SK-MEL-5 (cell line): ENCODE results near the gene CSF3R. TPM values are rescaled to one million over a fixed set of nuclear protein-coding genes. Genes with fewer than 3 reads are reported as not detected.
"Not testable (repeated sequence)": the region's sequence is repeated elsewhere in the genome, so short reads cannot be mapped to it uniquely, and the experiment has no call there.

Experiments used
- DNase-seq: peaks from one replicate; pipeline ENCODE4 v3.0.0-alpha.2; 2016; ENCODE audit warnings: low read depth, low spot score
- in situ Hi-C: cut with HindIII; loops from 2 replicates; pipeline ENCODE4 v1.10.0; 2016; ENCODE audit warnings: low sequenced_read_pairs, high pct_unique_total_duplicates, low pct_unique_long_range_greater_than_20kb
- total RNA-seq: library from RNA; depleted of rRNA; stranded (reverse); fragments of >200 nt; shearing (Covaris generic); gene quantifications from 2 replicates; pipeline ENCODE4 v1.2.3, GENCODE V29; 2014

Gene CSF3R
- total RNA-seq, 1 experiment from 2014 or later = not detected

DNA sequence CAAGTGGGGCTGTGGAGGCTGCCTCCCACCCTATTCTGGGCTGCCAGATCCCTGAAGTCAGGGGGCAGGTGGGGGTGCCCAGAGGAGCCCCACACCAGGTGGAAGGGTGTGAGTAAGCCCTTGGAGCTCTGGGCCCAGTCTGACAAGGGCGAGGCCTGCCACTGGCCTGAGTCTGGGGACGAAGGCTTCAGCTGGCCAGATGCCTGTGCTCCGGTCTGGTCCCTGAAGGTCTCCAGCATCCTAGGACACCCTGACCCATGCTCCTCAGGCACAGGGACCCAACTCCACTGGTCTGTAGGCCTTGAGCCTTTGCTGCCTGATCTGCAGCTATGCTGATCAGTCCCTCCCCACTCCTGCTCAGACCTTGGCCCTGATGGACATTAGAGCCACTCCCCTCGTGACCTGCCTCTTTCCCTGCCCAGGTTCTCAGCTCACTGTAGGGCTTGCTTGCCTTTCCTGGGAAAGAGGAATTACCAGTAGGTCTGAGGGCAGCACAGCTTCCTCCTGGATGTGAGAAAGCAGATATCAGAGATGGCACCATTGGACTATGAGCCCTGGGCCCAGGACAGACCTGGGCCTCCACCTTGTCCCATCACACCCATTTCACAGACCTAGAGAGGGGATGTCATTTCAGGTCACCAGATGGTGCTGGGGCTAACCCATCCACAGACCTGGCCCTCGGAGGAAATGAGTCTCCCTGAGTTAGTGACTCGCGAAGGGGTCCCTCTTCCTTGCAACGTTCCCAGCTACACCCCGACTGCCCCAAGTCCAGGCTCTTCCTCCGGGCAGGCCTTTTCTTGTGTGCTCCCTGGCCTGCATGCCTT is 32.8 kb upstream of the CSF3R start:
- in situ Hi-C loops = no loop called here

DNA sequence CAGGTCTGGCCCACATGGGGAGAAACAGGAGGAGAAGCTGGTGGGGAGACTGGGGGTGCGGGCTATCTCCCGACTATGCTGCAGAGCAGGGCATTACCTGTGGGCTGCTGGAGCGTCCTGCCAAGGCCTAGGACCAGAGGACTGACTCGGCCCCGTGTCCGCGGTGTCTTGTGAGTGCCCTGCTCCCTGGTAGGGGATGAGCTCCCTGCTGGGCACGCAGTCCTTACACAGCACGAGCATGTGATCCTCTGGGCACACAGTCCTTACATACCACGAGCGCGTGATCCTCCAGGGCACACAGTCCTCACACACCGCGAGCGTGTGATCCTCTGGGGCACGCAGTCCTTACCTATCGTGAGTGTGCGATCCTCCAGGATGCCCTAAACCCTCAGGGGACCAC is 31.8 kb upstream of the CSF3R start:
- in situ Hi-C loops = no loop called here
- no peak for DNase-seq

More for the DNA sequence above, 32.8 kb upstream of the CSF3R start:
- no peak for DNase-seq

DNA sequence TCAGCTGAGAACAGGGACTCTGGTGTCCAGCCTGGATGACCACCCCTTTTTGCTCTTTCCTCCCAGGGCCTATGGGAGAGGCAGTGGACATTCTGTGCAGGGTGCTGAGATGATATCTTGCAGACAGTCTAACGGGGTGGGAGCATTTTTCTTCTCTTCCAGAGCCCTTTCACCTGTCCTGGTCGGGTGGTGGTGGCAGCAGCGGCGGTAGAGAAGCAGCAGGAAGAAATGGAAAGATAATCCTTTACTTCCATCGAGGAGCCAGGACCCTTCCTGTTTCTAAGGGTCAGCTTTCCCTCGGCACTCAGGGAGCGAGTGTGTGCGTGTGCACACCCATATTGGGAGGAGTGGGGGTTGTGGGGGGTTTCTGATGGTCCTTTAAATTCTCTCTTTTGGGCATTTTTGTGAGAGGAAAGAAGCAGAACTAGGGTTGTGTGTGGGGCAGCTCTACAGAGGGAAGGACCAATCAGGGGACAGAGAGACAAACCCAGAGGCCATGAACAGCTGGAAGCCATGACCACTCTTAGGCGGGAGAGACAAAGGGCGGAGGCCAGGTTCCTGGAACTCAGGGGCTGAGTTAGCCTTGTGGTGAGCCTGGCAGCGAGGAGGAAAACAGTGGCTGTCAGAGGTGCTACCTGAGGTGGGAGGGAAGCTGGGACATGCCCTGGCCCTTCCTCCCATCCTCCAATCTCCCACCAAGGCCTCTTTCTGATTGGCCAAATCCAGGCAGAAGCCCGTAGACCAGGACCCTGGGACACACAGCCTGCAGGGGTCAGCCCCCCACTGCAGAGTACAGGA is 31.2 kb upstream of the CSF3R start:
- DNase-seq = no peak
- in situ Hi-C loops = no loop called here

DNA sequence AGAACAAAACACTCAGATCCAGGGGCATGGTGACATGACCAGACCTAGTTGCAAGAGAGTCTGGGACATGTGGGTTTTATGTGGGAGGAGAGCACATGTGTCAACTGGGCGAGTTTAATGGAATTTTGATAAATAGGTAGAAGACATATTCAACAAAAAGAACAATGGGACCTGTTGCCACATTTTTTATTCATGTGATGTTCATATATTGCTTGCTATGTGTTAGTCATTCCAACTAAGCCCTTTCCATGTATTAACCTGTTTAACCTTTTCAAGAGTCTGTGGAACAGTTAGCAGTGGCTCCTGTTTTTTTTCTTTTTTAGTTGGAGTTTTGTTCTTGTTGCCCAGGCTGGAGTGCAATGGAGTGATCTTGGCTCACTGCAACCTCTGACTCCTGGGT is 30.1 kb upstream of the CSF3R start:
- DNase-seq = no peak

DNA sequence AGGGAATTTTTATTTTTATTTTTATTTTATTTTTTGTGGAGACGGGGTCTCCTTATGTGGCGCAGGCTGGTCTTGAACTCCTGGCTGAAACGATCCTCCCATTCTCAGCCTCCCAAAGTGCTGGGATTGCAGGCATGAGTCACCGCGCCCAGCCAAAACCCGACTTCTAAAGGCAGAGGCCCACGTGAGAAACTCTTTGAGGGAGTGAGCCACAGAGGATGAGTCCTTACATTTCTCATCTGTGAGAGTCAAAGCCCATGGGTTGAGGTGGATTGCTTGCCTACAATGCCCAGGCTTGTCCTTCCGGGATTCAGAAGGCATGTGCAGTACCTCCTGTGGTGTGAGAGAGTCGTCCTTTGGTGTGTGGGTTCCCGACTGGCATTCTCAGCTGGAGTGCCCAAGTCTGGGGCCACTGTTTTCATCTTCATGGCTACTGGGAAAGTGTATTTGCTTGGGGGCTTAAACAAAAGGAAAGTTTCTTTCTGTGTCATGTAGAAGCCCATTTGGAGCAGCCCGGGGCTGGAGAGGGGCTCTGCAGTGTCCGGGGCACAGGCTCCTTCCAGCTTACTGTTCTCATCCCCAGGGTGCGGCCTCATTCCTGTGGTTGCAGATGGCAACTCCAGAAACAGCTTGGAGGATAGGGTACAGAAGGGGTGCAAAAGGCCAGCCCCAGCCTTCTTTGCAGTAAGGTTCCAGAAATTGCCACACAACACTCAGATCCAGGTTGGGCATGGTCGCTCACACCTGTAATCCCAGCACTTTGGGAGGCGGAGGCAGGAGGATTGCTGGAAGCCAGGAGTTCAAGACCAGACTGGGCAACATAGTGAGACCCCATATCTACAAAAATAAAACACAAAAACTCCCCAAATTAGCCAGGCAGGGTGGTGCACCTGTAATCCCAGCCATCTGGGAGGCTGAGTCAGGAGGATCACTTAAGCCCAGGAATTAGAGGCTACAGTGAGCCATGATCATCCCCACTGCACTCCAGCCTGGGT is 29.4 kb upstream of the CSF3R start:
- in situ Hi-C loops = no loop called here
- peak; percentile 64 for DNase-seq

More for the DNA sequence above, 30.1 kb upstream of the CSF3R start:
- in situ Hi-C loops = no loop called here

DNA sequence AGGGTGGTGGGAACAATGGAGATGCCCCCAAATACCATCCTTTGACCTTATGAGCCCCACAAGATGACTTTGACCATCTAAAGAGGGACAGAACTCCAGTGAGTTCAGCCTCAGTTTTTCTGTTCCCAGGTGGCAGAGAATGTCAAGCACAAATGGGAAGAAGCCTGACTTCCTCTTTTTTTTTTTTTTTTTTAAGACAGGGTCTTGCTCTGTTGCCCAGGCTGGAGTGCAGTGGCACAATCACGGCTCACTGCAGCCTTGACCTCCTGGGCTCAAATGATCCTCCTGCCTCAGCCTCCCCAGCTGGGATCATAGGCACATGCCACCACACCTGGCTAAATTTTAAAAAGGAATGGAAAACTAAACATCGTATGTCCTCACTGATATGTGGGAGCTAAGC is 28.5 kb upstream of the CSF3R start:
- in situ Hi-C loops, DNase-seq: not testable (repeated sequence)

DNA sequence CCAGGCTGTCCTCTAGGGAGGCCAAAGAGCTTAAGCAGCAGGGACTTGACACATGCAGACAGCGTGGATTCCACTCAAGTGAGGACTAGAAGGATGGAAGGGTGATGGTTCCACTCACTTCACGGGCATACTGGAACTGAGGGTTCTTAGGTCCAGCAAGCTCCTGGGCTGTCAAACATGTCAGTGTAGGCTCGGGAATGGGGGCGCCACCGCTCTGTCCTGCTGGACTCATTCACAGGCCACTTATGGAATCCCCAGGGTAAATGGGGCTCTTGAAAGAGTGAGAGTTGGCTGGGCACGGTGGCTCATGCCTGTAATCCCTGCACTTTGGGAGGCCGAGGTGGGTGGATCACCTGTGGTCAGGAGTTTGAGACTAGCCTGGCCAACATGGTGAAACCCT is 27.7 kb upstream of the CSF3R start:
- in situ Hi-C loops = no loop called here

DNA sequence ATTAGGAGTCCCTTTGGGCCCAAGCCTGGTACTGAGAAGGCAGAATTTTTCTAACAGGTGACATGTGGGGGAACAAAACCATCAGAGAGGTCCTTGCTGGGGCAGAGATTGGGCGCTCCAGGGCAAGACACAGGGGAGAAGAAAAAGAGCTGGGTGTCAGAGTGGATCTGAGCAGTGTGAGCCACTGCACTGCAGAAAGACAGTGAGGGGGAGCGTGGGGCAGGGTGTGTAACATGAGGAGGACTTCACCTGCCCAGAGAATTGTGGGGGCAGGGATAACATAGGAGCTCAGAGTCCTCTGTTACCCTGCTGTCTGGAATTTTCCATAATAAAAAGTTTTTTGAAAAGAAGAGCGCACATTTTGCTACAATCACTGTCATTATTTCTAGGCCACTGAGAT is 25.5 kb upstream of the CSF3R start:
- DNase-seq = no peak
- in situ Hi-C loops = no loop called here

More for the DNA sequence above, 27.7 kb upstream of the CSF3R start:
- no peak for DNase-seq

DNA sequence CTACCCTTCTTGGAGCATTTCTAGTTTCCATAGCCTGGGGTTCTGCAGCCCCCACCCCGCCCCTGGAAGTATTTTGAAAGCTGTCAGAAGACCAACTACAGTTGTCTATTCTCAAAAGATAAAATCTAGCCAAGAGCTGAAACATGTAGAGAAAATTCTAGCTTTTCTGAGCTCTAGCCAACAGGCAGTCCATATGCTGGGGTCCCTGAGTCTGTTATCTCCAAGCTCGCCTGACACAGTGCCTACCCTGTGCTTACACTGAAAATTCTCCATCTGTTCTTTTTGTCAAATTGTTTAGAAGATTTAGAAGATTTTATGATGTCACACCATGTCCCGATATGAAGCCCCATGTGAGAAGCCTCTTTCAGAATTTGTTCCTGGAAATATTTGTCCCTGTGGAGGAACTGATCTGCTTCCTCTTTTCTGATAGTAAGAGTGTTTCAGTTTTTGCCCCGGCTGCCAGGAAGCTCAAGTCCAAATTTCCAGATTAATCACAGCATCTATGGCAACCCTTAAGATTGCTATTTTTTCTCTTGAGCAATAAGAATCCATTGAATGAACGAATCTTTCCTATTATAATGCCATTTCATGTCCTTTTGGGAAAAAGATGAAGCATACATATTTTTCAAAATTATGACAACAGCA is 23.7 kb upstream of the CSF3R start:
- in situ Hi-C loops = no loop called here
- no peak for DNase-seq

DNA sequence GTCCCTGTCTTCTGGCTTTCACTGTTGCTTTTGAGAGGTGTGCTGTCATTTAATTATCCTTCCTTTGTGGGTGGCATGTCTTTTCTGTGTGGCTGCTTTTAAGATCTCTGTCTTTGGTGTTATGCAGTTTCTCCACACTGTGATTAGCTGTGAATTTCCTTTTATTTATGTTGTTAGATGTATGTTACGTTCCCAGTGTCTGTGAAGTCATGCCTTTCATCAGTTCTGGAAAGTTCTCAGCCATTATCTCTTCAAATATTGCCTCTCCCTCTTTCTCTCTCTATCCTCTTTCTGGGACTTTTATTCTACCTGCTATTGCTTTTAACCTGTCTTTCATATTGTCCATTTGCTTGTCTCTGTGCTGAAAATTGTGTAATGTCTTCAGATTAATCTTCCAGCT is 21.0 kb upstream of the CSF3R start:
- no peak for DNase-seq
- in situ Hi-C loops = no loop called here

DNA sequence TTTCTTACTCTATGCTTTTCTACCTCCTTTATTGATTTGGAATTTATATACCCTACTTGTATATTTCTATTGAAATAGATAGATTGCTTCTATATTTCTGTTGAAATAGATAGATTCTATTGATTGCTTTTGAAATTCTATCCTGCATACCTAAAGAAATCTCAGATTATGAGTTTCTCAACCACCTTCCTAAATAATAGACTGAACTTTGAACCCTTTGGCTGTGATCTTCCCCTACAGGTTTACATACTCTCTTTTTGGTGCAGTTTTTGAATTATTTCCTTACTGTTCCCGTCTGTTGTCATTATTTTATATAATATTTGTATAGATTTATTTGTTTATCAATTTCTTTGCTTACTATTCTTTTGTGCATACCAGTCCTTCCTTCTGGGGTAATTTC is 20.4 kb upstream of the CSF3R start:
- in situ Hi-C loops = no loop called here
- no peak for DNase-seq

DNA sequence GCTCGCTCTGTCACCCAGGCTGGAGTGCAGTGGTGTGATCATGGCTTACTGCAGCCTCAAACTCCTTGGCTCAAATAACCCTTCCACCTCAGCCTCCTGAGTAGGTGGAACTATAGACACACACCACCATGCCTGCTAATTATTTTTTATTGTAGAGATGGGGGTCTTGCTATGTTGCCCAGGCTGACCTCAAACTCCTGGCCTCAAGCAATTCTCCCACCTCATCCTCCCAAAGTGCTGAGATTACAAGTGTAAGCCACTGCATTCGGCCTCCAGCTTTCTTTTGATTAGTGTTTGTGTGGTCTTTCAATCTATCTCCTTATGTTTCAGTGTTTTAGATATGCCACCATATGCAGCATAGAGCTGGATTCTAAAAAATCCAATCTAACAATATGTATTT is 19.9 kb upstream of the CSF3R start:
- DNase-seq = no peak
- in situ Hi-C loops = no loop called here

DNA sequence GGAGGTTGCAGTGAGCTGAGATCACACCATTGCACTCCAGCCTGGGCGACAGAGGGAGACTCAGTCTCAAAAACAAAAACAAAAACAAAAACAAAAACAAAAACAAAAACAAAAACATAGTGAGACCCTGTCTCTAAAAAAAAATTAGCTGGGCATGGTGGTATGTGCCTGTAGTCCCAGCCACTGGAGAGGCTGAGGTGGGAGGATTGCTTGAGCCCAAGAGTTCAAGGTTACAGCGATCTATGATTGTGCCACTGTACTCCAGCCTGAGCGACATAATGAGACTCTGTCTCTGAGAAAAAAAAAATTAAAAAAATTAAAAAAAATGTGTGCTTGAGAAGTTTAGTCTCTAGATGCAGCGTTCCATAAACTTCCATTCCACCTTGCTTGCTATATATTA is 19.2 kb upstream of the CSF3R start:
- DNase-seq, in situ Hi-C loops: not testable (repeated sequence)

DNA sequence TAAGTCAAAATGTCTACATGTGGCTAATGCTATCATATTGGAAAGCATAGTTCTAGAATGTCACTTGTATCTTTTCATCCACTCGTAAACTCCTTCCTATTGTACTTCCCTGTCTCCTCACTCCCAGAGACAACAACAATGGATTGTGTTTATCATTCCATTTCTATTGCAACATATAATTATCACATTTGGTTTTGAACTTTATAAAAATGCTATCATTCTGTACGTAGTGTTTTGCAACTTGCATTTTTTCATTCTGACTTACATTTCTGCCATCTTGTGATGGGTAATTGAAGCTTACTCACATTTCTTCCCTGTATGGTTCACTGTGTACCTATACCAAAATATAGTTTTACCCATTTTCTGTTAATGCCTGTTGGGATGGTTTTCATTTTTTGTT is 14.5 kb upstream of the CSF3R start:
- no peak for DNase-seq
- in situ Hi-C loops = no loop called here

DNA sequence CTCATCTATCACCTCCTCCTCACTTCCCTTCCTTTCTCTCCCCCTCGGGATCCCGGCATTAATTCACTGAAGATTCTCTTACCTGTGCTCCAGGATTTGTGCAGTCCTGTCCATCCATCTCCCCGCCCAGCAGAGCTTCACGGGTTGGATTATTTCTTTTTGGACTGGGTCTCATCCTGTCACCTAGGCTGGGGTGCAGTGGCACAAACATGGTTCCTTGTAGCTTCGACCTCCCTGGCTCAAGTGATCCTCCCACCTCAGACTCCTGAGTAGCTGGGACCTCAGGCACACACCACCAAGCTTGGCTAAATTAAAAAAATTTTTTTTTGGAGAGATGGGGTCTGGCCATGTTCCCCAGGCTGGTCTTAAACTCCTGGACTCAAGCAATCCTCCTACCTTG is 12.3 kb upstream of the CSF3R start:
- in situ Hi-C loops = no loop called here
- DNase-seq = no peak

DNA sequence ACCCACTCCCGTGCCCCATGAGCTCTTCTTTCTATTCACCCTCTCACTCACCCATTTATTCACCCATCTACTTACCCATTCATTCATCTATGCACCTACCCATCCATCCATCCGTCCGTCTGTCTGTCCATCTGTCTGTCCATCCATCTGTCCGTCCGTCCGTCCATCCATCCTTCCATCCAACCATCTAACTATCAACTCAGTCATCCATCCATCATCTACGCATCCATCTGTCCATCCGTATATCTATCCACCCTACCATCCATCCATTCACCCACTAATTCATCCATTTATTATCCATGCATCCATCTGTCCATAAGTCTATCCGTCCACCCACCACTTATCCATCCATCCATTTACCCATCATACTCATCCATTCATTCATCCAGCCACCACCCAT is 10.8 kb upstream of the CSF3R start:
- in situ Hi-C loops = no loop called here
- DNase-seq = no peak

DNA sequence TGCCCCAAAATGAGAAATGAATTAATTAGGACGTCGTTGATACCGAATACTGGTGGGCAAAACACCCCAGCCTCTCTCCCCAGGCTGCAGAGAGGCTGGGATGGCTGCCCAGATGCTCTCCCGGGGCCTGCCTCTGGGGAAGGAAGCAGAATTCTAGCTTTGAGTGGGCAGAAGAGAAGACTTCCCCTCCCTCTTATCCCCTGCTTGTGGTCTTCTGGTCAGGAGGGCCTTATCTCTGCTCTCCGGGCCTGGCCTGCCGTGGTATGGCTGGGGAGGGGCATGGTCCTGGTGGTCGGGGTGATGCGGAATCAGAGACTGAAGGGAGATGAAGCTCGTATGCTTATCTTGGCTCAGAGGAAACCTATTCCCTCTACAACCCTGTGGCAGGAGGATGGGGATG is 9.8 kb upstream of the CSF3R start:
- in situ Hi-C loops = no loop called here
- DNase-seq = no peak
